GM08714 (cell line): ENCODE data around the gene RAPGEF6.
A peak's percentile ranks its signal among the peaks of the same experiment; 100 is the strongest.

Experiments used
- H3K4me3 ChIP-seq: fragments of 200-500 bp; sonication (Bioruptor generic); 2 replicates; pipeline ENCODE4 v1.5.1; 2014; ENCODE audit warnings: mild to moderate bottlenecking, low read length, inconsistent platforms
- ZNF274 ChIP-seq: IDR thresholded peaks from 2 replicates; pipeline ENCODE4 v1.6.1; 2012; ENCODE audit warnings: mild to moderate bottlenecking, low read depth, low read length

The RAPGEF6 gene

DNA sequence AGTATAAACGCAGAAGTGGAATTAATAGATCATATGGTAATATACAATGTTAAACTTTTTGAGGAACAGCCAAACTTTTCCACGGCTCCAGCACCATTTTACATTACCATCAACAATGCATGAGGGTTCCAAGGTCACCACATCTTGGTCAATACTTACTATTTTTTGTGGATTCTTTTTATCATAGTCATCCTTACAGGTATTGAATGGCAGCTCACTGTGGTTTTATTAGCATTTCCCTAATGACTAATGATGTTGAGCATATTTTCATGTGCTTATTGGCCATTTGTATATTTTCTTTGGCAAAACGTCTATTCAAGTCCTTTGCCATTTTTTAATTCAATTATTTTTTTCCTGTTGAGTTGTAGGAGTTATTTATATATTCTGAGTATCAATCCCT, 14.1 kb upstream of the RAPGEF6 start:
- TF ChIP-seq ZNF274 = no peak
- no peak overlapping the region for H3K4me3 ChIP-seq

DNA sequence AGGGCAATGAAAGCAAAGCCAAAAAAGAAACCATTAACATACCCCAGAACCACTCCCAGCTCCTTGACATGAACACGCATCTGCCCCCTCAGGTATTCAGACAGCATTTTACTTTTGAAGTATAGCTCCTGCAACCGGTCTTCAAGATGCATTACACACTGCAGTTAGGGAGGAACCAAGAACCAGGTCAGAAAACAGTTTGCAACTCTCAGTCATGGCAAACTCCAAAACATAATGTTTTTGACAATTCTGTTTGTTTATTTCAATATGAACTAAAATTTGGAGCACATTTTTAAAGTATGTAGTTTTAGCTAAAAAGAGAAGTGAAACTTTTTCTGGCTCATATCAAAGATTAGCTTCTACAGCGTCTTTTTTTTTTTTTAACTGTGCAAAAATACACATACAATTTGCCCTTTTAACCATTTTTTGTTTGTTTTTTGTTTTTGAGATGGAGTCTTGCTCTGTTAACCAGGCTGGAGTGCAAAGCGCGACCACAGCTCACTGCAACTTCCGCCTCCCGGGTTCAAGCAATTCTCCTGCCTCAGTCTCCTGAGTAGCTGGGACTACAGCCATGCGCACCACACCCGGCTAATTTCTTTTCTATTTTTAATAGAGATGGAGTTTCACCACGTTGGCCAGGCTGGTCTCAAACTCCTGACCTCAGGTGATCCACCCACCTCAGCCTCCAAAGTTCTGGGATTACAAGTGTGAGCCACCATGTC, 12.2 kb upstream of the RAPGEF6 start:
- H3K4me3 ChIP-seq = peak overlapping the region; percentile 34; the same call in 1 of the 2 replicates
- TF ChIP-seq ZNF274 = no peak

DNA sequence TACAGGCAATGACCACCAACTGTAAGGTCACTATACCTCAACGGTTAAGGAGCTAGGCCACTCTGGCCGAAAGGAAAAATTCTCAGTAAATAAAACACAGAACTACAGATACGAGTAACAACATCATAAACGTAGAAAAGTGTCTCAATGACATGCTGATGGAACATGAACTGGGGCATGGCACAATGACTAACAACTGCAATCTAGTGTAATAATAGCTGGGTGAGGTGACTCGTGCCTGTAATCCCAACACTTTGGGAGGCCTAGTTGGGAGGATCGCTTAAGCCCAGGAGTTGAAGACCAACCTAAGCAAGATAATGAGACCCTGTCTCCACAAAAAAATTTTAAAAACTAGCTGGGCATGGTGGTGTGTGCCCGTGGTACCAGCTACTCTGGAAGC, 9.8 kb upstream of the RAPGEF6 start:
- no peak overlapping the region for H3K4me3 ChIP-seq
- TF ChIP-seq ZNF274 = no peak

DNA sequence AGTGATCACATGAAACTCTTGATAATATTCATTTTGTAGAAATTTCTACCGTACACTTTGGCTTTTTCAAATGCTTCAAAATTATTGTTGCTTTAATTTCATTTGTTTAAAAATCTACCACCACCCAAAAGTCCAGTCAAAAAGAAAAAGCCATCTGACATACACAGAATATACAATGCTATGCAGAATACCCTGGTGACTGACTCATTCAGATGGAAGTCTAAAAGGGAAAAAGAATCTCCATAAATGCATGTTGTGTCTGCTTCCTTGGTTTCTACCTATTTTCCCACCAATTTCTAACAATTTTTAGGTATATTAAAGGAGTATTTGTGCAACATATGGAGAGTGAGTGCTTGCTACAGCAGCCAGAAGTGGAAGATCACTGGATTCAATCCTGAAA, 9.3 kb upstream of the RAPGEF6 start:
- TF ChIP-seq ZNF274 = no peak
- no peak overlapping the region for H3K4me3 ChIP-seq

DNA sequence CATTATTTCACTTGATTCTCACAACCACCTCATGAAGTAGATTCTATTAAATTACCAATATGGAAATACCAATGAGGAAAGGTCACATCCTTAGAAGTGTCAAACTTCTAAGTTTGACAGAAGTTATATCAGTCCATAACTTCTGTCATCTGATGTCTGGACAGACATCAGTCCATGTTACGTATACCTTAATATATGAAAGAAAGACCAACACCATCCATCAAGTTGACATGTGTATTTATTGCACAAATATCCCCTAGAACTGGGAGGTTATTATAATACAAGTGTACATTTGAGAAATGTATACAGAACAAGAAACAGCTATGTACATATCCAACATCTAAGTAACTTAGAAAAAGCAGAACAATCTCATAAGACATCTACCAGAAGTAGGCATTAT, 6.5 kb upstream of the RAPGEF6 start:
- TF ChIP-seq ZNF274 = no peak
- H3K4me3 ChIP-seq = no peak overlapping the region

DNA sequence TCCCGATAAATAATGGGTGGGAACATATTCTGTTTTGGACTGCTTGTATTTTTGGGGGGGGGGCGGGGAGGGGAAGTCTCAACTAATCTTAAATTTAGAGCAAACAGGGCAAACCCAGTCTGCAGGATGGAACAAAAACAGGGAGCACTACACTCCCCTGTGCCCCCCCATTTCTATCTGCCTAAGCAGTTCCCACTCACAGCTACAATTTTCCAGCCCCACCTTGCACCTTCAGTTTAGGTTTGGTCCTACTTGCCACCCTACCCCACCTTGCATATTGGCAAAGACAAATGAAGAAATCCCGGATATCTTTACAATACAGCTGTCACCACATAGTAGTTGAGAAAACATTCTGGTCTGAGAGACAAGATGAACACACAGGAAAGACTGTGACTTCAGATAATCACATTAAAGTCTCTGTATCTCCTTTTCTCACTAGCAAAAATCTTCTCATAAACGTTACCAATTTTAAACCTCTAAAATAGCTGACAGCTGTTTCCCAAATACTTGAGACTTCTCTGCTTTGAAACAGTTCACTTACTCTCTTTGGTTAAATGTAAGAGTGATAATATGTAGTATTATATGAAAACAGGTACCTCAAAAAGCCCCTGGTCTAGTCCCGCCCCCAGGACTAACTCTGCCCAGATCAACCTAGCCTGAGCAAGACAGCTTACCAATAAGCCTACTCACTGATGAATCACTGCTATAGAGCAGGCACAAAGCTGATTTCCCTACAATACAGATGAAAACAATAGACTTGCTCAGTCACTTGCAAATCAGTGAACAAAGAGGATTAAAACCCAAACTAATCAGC, 5.2 kb upstream of the RAPGEF6 start:
- TF ChIP-seq ZNF274 = no peak
- no peak overlapping the region for H3K4me3 ChIP-seq

DNA sequence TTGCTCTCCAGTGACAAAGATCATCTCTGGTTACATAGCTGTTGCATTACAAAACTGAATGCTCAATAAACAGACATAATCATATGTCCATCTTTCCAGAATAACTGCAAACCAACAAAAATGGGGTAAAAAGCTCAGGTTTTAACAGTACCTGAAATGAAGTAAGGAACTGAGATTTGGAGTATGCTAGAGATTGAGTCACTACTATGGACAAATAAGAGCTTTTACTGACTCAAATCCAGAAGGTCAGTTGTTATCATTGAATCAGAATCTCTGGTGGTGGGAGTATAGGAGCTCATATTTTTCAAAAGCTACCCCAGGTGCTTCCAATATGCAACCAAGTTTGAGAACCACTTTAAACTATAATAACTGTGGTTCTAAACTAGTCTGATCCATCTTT, 4.1 kb upstream of the RAPGEF6 start:
- no peak for TF ChIP-seq ZNF274
- H3K4me3 ChIP-seq = no peak overlapping the region

DNA sequence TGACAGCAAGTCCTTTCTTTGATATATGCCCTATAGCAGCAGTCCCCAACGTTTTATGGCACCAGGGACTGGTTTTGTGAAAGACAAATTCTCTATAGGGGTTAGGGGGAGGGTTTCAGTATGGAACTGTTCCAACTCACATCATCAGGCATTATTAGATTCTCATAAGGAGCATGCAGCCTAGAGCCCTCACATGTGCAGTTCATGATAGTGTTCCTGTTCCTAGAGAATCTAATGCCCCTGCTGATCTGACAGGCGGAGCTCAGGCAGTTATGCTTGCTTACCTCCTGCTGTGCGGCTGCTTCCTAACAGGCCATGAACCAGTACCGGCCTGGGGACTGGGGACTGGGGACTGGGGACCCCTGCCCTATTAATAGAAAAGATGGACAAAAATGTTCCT, 2.7 kb upstream of the RAPGEF6 start:
- TF ChIP-seq ZNF274 = no peak
- no peak overlapping the region for H3K4me3 ChIP-seq

DNA sequence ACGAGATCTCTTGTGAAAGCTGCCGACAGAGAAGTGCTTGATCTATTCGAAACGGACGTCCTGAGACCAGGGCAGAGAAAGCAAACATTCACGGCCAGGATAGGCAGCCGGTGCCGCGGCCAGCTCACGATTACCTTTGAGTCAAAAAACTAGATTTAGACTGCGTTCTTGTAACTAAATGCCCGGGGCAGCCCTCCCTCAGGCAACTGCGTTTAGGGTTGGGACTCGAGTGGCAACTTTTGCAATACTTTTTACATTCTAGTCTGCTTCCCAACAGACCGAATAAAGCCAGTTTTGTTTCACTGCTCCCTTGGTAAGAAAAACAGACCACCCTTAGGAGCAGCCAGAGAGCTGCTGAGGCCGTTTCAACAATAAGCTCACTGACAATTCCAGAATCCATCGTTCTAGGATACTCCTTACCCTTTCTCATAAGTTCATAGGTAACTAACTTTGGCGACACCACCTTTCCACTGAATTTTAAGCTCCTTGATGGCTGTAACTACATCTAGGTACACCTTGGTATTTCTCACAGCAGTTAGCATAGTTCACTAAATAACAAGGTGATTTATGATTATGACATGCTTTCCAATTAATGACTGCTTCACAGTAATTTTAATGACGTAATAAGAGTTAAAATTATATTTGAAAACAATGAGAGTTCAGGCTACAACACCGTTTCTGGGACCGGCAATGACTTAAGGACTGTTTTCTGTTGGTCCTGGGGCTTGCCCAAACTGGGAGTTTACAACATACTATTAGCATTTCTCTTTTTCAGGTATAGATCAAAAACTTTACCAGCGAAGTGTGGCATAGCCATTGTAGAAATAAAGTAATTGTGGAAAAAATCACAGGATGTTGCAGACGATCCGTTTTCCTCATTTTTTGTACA, 899 bp upstream of the RAPGEF6 start:
- H3K4me3 ChIP-seq = peak overlapping the region; percentile 96
- TF ChIP-seq ZNF274 = no peak

DNA sequence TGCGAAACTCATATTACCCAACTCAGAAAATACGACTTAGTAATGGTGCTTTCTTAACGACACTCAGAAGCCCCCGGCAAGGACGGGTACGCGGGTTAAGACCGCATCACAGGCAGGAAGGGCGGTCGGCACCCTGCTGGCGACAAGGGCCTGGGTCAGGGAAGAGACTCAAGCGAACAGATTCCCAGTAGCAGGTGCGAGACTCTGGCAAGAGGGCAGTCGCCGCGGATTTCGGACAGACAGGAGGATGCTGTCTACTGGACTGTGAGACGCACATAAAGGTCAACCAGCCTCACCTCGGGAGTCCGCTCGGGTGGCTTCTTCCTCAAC, 398 bp downstream of the RAPGEF6 start:
- TF ChIP-seq ZNF274 = no peak
- H3K4me3 ChIP-seq = peak overlapping the region; percentile 82

DNA sequence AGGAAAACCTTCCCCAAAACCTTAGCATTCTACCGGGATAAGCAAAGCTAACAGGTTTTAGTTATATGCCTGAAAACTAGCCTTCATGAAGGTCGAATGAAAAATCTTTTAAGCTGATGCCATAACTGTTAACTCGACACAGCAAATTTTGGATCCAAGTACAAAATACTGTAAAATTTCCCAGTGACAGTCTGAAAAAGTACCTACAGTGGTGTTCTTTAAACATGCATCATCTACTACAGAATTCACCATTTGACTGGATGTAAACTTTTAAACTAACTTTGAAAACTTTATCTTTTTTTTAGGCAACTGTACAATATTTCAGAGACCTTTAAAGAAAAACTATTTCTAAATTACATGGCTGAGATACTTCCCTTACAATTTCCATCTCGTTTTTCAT, 791 bp downstream of the RAPGEF6 start:
- TF ChIP-seq ZNF274 = no peak
- peak overlapping the region; percentile 82 for H3K4me3 ChIP-seq

DNA sequence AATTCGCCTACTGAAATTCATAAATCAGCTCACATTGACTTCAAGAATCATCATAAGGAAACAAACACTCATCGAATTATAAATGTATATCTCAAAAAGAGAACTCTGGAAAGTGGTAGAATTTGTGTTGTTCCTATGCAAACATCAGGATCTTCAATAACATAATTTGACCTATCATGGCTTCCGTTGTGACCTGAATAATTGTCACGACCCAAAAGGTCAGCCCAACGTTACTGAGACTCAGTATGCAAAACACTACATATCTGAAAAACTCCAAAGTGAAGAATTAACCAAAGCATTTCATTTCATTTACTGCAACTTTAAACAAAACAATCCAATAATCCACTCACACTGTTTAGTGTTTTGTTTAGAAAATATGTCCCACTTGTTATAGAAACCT, 1.2 kb downstream of the RAPGEF6 start:
- TF ChIP-seq ZNF274 = no peak
- peak overlapping the region; percentile 82 for H3K4me3 ChIP-seq

DNA sequence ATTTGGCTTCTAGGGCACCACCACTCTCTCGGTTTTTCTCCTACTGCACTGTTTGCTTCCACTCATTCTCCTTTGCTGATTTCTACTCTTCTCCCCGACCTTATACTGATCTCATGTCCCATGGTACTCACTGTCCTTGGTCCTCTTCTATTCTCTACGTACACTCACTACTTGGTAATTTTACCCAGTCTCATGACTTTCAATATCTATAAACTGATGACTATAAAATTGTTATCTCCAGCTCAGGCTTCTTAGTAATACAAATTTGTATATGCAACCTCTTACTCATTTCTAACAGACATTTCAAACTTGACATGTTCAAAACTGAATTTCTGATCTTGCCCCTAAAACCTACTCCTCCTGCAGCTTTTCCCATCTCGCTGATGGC, 4.1 kb downstream of the RAPGEF6 start:
- H3K4me3 ChIP-seq = no peak overlapping the region
- no peak for TF ChIP-seq ZNF274

DNA sequence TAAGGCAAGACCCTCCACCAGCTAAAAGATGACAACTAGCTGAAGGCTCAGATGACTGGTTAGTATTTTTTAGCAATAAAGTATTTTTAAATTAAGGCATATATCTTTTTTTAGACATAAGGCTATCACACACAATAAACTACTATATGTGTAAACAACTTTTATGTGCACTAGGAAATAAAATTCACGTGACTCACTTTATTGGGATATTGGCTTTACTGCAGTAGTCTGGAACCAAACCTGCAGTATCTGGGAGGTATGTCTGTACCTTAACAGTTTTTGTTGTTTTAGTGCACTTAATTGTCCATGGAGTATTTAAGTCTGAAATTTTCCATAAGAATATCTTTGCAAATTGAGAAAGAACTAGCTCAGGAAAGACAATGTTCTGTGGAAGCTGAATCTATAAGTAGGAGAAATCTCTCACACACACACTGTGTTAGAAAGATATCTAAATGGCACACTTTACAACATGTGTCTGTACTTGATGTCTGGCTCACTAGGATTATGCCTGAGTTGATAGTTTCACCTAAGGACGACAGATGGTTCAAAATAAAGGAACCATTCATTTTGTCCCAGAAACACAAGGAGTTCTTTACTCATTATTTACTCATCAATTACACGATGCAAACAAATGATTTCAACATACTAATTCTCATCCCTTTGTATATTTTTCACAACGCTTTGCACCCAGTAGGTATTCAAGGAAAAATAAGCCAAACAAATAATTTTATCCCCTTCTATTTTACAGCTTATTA, 4.6 kb downstream of the RAPGEF6 start:
- no peak overlapping the region for H3K4me3 ChIP-seq
- TF ChIP-seq ZNF274 = no peak

DNA sequence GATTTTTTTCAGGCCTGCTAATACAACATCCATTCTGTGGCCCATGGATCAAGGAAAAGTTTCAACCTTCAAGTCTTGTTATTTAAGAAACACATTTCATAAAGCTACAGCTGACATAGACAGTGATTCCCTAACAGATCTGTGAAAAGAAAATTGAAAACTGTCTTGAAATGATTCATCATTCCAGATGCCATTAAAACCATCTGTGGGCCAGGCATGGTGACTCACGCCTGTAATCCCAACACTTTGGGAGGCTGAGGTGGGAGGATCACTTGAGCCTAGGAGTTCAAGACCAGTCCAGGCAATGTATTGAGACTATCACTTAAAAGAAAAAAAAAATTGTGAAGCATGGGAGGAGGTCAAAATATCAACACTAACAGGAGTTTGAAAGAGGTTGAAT, 6.0 kb downstream of the RAPGEF6 start:
- TF ChIP-seq ZNF274 = no peak
- H3K4me3 ChIP-seq = no peak overlapping the region
